ENCODE results near the gene CCSER1.

GRCh38 chr4:90185416-90185815 lies 58.2 kb downstream of the CCSER1 start:
- TF ChIP-seq, protein P1, sequence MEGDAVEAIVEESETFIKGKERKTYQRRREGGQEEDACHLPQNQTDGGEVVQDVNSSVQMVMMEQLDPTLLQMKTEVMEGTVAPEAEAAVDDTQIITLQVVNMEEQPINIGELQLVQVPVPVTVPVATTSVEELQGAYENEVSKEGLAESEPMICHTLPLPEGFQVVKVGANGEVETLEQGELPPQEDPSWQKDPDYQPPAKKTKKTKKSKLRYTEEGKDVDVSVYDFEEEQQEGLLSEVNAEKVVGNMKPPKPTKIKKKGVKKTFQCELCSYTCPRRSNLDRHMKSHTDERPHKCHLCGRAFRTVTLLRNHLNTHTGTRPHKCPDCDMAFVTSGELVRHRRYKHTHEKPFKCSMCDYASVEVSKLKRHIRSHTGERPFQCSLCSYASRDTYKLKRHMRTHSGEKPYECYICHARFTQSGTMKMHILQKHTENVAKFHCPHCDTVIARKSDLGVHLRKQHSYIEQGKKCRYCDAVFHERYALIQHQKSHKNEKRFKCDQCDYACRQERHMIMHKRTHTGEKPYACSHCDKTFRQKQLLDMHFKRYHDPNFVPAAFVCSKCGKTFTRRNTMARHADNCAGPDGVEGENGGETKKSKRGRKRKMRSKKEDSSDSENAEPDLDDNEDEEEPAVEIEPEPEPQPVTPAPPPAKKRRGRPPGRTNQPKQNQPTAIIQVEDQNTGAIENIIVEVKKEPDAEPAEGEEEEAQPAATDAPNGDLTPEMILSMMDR (IDR thresholded peaks at IDR 0.05) = no peak
- TF ChIP-seq POLR2A (IDR thresholded peaks at IDR 0.05) = no peak
